HS-5 (cell line): ENCODE results near the gene ZNF445.
"Not testable (repeated sequence)": the region's sequence is repeated elsewhere in the genome, so short reads cannot be mapped to it uniquely, and the experiment has no call there.

Experiments used
- DNase-seq: peaks from one replicate; pipeline ENCODE4 v3.0.0-alpha.2; 2012; ENCODE audit warnings: low read depth

ZNF445 gene

DNA sequence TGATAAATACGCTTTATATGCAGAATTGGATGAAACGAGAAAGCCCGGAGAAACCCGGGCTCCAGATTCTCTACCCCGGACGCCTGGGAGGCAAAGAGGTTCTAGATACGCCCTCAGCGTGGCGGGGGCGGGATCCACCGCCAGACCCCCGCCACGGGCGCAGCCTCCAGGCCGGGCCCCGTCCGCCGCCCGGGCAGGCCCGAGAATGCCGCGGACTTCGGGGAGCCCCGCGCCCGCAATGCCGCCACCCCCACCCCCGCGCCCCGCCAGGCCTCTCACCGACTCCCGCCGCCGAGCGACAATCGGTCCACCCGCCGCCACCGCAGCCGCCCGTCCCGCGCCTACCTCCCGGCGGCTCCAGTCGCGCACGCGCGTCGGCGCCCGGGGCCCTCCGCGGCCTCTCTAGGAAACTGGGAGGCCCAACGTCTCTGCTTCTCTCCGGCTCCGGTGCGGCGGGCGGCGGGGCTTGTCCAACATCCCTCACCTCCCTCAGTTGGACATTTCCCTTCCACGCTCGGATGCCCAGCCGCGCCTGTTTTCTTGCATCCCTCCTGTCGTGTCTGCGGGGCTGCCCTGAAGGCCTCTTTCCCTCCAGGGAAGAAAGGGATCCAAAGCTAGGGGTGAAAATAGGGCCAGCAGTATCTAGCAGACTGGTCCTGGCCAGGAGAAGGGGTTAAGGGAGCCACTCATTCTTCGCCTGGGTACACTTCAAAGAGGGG is at the start of gene ZNF445:
ZNF445 (minus strand) TSS at position 359 of the 719 bp plus-strand sequence. CDS start 22,121 bp downstream, outside the sequence.
- peak; percentile 30 for DNase-seq

- no peak for DNase-seq
These were observed 47.6 kb upstream of the ZNF445 start for GRCh38 chr3:44525060-44525459.

DNA sequence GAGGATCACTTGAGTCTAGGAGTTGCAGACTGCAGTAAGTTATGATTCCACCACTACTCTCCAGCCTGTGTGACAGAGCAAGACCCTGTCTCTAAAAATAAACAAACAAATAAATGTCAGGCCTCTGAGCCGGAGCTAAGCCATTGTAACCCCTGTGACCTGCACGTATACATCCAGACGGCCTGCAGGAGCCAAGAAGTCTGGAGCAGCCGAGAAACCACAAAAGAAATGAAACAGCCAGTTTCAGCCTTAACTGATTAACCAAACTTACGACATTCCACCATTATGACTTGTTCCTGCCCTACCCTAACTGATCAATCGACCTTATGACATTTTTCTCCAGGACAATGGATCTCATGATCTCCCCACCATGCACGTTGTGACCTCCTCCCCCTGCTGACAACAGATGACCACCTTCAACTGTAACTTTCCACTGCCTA is 45.0 kb upstream of the ZNF445 start:
- no peak for DNase-seq

GRCh38 chr3:44521721-44522120 is 44.3 kb upstream of the ZNF445 start:
- DNase-seq: no peak

GRCh38 chr3:44518782-44519156 is 41.3 kb upstream of the ZNF445 start:
- no peak for DNase-seq

GRCh38 chr3:44516230-44516629 is 38.8 kb upstream of the ZNF445 start:
- DNase-seq: no peak

GRCh38 chr3:44513513-44513912 is 36.0 kb upstream of the ZNF445 start:
- DNase-seq: no peak

GRCh38 chr3:44511238-44511566 is 33.7 kb upstream of the ZNF445 start:
- DNase-seq: no peak

DNA sequence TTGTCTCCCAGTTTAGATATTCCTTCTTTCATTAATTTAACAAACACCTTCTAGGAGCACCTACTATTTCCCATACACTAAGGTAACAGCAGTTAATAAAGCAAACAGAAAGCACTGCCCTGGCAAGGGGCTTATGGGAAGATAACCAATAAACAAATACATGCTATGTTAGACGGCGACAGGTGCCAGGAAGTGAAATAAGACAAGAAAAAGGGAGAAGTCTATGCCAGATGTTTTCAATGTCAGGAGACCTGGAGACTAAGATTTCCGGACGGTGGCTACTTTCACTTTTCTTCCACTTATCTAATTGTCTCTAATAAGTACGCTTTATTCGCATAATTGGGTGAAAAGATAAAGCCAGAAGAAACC is 32.5 kb upstream of the ZNF445 start:
- DNase-seq: no peak

DNA sequence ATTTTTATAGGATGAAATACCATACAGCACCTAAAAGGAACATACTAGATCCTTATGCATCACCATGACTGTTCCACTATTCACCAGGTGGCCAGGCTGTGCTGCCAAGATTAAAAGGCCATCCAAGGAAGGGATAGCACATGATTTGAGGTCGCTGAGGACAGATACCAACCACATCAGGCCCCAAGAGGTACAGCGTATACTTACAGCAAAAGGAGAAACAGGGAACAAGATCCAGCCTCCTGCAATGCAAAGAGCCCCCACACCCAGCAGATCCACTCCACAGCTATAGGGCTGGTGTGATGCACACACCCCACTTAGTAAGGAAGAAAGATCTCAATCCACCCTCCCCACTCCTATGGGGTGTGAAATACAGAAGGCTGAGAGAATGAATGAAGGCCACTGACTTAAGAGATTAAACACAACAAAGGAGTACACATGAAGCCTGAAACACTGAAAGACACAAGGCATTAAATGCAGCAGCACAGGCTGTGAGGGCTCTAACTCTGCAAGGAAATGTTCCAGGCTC is 32.0 kb upstream of the ZNF445 start:
- no peak for DNase-seq

- DNase-seq: no peak
These were observed 29.5 kb upstream of the ZNF445 start for GRCh38 chr3:44506961-44507360.

DNA sequence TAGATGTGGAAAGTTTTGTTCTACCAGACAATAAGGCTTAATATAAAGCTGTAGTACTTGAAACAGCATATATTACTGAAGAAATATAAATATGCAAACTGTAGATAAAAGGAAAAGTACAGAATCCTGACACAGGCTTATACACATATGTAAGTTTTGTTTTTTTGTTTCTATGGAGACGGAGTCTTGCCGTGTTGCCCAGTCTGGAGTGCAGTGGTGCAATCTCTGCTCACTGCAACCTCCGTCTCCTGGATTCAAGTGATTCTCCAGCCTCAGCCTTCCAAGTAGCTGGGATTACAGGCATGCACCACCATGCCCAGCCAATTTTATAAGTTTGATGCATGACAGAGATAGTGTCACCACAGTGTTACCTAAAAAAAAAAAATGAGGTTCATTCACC is 29.1 kb upstream of the ZNF445 start:
- no peak for DNase-seq

DNA sequence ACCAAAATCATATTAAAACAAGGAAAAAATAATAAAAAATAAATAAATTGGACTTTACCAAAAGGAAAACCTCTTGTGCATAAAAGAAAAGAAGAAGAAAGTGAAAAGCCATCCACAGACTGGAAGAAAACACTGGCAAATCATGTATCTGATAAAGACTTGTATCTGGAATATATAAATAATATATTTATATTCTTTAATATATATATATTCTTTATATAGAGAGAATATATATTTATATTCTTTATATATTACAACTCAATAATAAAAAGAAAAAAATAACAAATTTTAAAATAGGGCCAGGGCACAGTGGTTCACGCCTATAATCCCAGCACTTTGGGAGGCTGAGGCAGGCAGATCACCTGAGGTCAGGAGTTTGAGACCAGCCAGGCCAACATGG is 27.1 kb upstream of the ZNF445 start:
- DNase-seq: no peak

DNA sequence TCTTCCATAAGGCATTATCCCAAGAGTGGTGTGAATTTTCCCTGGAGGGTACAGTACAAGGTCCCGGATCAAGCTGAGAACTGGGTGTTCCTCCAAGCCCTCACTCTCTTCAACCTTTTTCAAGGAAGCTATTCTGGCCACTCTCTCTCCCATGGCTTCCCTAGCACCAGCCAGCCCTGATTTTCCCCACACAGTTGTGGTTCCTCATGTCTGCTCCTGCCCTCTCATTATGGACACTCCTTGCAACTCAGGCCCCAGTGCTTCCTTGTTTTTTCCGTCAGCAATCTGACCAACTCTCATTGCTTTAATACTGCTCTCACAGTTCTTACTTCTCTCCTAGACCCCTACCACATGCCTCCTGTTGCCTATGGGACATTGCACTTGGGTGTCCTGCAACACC is 25.7 kb upstream of the ZNF445 start:
- DNase-seq: not testable (repeated sequence)

DNA sequence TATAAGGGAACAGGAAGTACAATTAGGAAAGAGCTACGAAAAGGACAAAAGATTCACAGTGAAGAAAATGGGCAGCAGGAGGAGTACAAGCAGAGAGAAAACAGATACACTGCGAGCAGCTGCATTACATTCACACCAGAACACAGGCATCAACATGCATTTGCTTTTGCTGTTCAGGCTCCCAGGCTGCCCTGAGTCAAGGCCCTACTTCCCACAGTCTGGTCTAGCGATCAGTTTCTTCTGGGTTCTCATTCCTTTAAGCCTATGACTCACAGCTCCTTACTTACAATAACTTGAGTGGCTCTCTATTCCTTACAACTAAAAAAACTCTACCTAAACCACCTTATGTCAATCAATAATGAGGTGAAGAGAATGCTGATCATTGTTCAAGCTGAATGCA is 24.5 kb upstream of the ZNF445 start:
- no peak for DNase-seq

DNA sequence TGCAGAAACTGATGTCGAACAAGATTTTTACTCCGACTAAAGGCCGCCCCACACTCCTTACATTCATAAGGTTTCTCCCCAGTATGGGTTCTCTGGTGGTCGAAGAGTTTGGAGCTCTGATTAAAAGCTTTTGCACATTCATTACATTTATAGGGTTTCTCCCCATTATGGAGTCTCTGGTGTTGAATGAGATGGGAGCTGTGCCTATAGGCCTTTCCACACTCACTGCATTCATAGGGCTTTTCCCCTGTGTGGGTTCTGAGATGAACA is 22.4 kb upstream of the ZNF445 start:
- DNase-seq: not testable (repeated sequence)

GRCh38 chr3:44499149-44499898 is 21.9 kb upstream of the ZNF445 start:
- DNase-seq: no peak

DNA sequence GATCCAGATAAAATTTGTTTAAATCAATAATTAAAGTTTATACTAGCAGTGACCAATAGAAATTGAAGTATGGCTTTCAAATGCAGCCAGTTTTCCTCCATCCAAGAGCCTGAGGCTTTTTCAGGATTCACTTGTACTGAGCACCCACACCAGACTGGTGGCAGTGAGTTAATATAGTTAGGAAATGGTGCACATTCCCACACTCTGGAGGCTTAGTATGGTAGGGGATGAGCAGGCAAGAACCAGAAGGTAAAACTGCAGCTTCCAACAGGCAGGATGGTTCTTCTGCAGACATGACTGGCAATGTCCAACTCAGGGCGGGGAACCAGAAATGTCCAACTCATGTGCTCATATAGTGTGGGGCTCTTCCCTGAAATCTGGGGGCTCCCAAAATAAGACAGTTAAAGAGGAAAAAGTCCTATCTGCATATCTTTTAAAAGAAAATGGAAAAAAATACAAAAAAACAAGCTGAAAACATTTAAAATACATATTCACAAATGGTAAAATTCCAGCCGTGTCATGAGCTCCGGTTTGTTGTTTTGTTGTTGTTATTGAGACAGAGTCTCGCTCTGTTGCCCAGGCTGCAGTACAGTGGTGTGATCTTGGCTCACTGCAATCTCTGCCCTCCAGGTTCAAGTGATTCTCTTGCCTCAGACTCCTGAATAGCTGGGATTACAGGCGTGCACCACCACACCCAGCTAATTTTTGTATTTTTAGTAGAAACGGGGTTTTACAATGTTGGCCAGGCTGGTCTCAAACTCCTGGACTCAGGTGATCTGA is 18.4 kb upstream of the ZNF445 start:
- DNase-seq: no peak

GRCh38 chr3:44492496-44492895 is 15.0 kb upstream of the ZNF445 start:
- no peak for DNase-seq

- no peak for DNase-seq
These were observed 5.3 kb upstream of the ZNF445 start for GRCh38 chr3:44482721-44483120.

GRCh38 chr3:44478606-44479094 is 1.2 kb upstream of the ZNF445 start:
- DNase-seq: no peak

GRCh38 chr3:44478055-44478468 is 592 bp upstream of the ZNF445 start:
- no peak for DNase-seq

- DNase-seq: no peak
These were observed 533 bp downstream of the ZNF445 start for GRCh38 chr3:44476963-44477311.
